Sigmoid colon (tissue), 4 donors: Measurements from ENCODE around the gene NFRKB.

Experiments
- CTCF ChIP-seq, 4 experiments: fragments of 450-650 bp in 3 of 4; fragments of 200-600 bp in 1 of 4; IDR thresholded peaks; one replicate each; pipeline ENCODE4 v1.5.1; 2016 to 2019; ENCODE audit warnings: antibody characterized with exemption in 4 of 4, mild to moderate bottlenecking in 3 of 4, moderate library complexity in 2 of 4
- POLR2A ChIP-seq, 2 donors: fragments of 450-650 bp; IDR thresholded peaks; one replicate each; pipeline ENCODE4 v1.6.1; 2016; ENCODE audit warnings: antibody characterized with exemption in 2 of 2, mild to moderate bottlenecking in 2 of 2, moderate library complexity in 2 of 2
- POLR2AphosphoS5 ChIP-seq, 4 donors: sonication (generic); formaldehyde crosslinking; IDR thresholded peaks; one replicate each; pipeline ENCODE4 v1.6.1; 2017; ENCODE audit warnings: antibody characterized with exemption in 4 of 4

DNA sequence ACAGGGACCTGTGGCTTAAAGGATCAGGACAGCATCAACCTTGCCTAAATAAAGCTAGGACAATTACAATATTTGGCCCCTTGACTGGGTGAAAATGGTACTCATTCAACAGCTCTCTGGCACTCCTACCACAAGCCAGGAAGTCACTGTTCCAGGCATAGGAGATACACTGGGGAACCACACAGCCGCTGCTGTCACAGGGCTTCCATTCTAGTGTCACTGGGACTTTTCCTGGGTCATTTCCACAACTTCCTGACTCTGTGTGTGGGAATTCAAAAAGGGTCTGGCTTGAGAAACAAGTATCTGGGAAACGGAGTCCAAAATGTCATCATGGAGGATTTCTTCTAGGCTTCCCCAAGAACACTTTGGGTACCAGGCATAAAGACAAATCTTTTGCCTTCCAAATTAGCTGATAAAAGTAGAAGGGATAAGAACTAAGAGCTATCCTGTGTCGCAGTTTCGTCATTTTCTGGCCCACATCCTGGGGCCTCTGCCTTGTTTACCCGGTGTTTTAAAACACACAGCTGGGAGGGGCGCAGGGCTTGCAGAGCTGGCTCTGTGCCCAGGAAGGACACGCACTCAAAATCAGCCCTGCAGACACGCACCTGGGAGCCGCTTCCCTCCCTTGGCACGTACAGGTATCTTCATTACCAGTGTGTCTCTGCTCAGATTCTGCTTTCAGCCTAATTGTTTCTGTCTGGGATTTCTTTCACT, 41.7 kb downstream of the NFRKB start:
- TF ChIP-seq CTCF (IDR thresholded peaks at IDR 0.05) (no peak), POLR2AphosphoS5 (IDR thresholded peaks at IDR 0.05) (no peak), POLR2A (IDR thresholded peaks at IDR 0.05) (no peak)
